GM20431 (cell line): ENCODE measurements around the gene EFCAB10.
"Not testable (repeated sequence)": the region's sequence is repeated elsewhere in the genome, so short reads cannot be mapped to it uniquely, and the experiment has no call there.

Experiments
- in situ Hi-C: fragments of 300-500 bp; cut with MseI, MboI; formaldehyde crosslinking; loops from one replicate; pipeline ENCODE4 v1.15.0; 2020; ENCODE audit warnings: low sequenced_read_pairs; ENCODE audit not compliant: unreplicated experiment

The EFCAB10 gene

GRCh38 chr7:105599551-105599950 is 18.3 kb upstream of the EFCAB10 start:
- in situ Hi-C loops, result no loop called here

- in situ Hi-C loops, result not testable (repeated sequence)
Measured at GRCh38 chr7:105599080-105599479, 17.8 kb upstream of the EFCAB10 start.

- in situ Hi-C loops, result no loop called here
Measured at GRCh38 chr7:105596866-105597265, 15.6 kb upstream of the EFCAB10 start.

GRCh38 chr7:105594034-105594433 is 12.7 kb upstream of the EFCAB10 start:
- in situ Hi-C loops, result no loop called here

GRCh38 chr7:105591522-105591921 is 10.2 kb upstream of the EFCAB10 start:
- in situ Hi-C loops, result no loop called here

- in situ Hi-C loops, result no loop called here
Measured at GRCh38 chr7:105590793-105591192, 9.5 kb upstream of the EFCAB10 start.

GRCh38 chr7:105589356-105590077 is 8.2 kb upstream of the EFCAB10 start:
- in situ Hi-C loops, result no loop called here

- in situ Hi-C loops, result no loop called here
Measured at GRCh38 chr7:105587909-105588635, 6.8 kb upstream of the EFCAB10 start.

- in situ Hi-C loops, result no loop called here
Measured at GRCh38 chr7:105585850-105586500, 4.7 kb upstream of the EFCAB10 start.

- in situ Hi-C loops, result no loop called here
Measured at GRCh38 chr7:105584165-105584564, 2.9 kb upstream of the EFCAB10 start.

- in situ Hi-C loops, result no loop called here
Measured at GRCh38 chr7:105583061-105583460, 1.8 kb upstream of the EFCAB10 start.

- in situ Hi-C loops, result no loop called here
Measured at GRCh38 chr7:105580022-105580740, 1.1 kb downstream of the EFCAB10 start.

GRCh38 chr7:105578496-105578895 is 2.8 kb downstream of the EFCAB10 start:
- in situ Hi-C loops, result no loop called here

GRCh38 chr7:105577251-105577650 is 4.0 kb downstream of the EFCAB10 start:
- in situ Hi-C loops, result no loop called here

- in situ Hi-C loops, result no loop called here
Measured at GRCh38 chr7:105571891-105572290, 9.4 kb downstream of the EFCAB10 start.

GRCh38 chr7:105567821-105568220 is 13.5 kb downstream of the EFCAB10 start:
- in situ Hi-C loops, result no loop called here

- in situ Hi-C loops, result no loop called here
Measured at GRCh38 chr7:105567024-105567423, 14.3 kb downstream of the EFCAB10 start.

GRCh38 chr7:105565190-105565589 is 16.1 kb downstream of the EFCAB10 start:
- in situ Hi-C loops, result no loop called here

GRCh38 chr7:105559926-105560325 is 21.4 kb downstream of the EFCAB10 start:
- in situ Hi-C loops, result no loop called here

- in situ Hi-C loops, result no loop called here
Measured at GRCh38 chr7:105538339-105538738, 43.0 kb downstream of the EFCAB10 start.
